Naive B cell (primary cell): ENCODE measurements around the gene ANXA6. TPM values are rescaled to one million over a fixed set of nuclear protein-coding genes. Genes with fewer than 3 reads are reported as not detected.

Experiments
- ATAC-seq, 2 donors: fragments of 150-1000 bp; cut with Tn5 transposase; 2 replicates each; pipeline ENCODE4 v1.10.0; 2021; ENCODE audit warnings: low read depth in 2 of 2, mild to moderate bottlenecking in 2 of 2, moderate library complexity in 2 of 2
- DNase-seq: peaks from one replicate; pipeline ENCODE4 v3.0.0; 2022
- H3K27ac Mint-ChIP-seq, 6 donors: one replicate each; pipeline ENCODE4 v1.8.0; 2020 to 2022; ENCODE audit warnings: mild to moderate bottlenecking in 6 of 6, mixed read lengths in 6 of 6, moderate library complexity in 5 of 6, inconsistent platforms in 2 of 6
- H3K27me3 Mint-ChIP-seq, 3 donors: one replicate each; pipeline ENCODE4 v1.8.0; 2021 to 2022; ENCODE audit warnings: mixed read lengths in 3 of 3, mild to moderate bottlenecking in 1 of 3
- H3K36me3 Mint-ChIP-seq, 2 donors: one replicate each; pipeline ENCODE4 v1.8.0; 2020 to 2022; ENCODE audit warnings: mixed read lengths in 2 of 2, inconsistent platforms in 1 of 2, mild to moderate bottlenecking in 1 of 2
- H3K4me1 Mint-ChIP-seq, 3 donors: one replicate each; pipeline ENCODE4 v1.8.0; 2020 to 2022; ENCODE audit warnings: mixed read lengths in 3 of 3, inconsistent platforms in 1 of 3, mild to moderate bottlenecking in 1 of 3, moderate library complexity in 1 of 3
- H3K4me3 Mint-ChIP-seq, 8 donors: one replicate each; pipeline ENCODE4 v1.8.0; 2020 to 2022; ENCODE audit warnings: mild to moderate bottlenecking in 8 of 8, mixed read lengths in 8 of 8, moderate library complexity in 8 of 8, inconsistent platforms in 2 of 8
- H3K9me3 Mint-ChIP-seq, 7 donors: one replicate each; pipeline ENCODE4 v1.8.0; 2020 to 2022; ENCODE audit warnings: mixed read lengths in 7 of 7, mild to moderate bottlenecking in 5 of 7, inconsistent platforms in 2 of 7, moderate library complexity in 1 of 7
- polyA plus RNA-seq, 6 donors: library from polyadenylated mRNA; unstranded; fragments of 300-500 nt; fragmentation: Illumina TruSeq; gene quantifications; one replicate each; pipeline ENCODE4 v1.2.3, GENCODE V29; 2021; ENCODE audit warnings: low read depth in 6 of 6

Gene ANXA6
- polyA plus RNA-seq, 6 donors from 2014 or later, result 183 to 442 (median 326) TPM

DNA sequence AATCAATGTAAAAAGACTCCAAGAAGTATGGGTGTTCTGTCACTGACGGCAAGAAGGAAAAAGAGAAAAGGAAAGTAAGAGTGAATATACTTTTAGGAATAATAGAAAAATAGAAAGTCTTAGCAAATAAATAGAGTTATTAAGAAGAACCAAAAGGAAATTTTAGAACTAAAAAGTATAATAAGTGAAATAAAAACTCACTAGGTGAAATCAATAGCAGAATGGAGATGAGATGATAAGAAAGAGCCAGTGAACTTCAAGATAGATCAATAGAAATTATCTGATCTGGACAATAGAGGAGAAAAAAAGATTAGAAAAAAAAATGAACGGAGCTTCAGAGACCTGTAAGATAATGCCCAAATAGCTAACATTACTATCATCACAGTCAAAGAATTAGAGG, 31.6 kb upstream of the ANXA6 start:
- DNase-seq (no peak), ATAC-seq (no peak)
- peaks cover 62 to 79% (median 73%) of the 10 kb centered on the region in 3 donors for H3K4me1 Mint-ChIP-seq
- no peaks in the 10 kb centered on the region for H3K27me3 Mint-ChIP-seq
- peaks cover 4 to 27% (median 12%) of the 10 kb centered on the region in 7 donors for H3K9me3 Mint-ChIP-seq
- peaks cover 51 to 63% of the 10 kb centered on the region in 2 donors for H3K36me3 Mint-ChIP-seq
- peak overlapping the region; percentile 84 to 95 (median 89) for H3K27ac Mint-ChIP-seq
- H3K4me3 Mint-ChIP-seq, result peak overlapping the region in 3 of 8 donors; percentile 28 to 74 (median 62)

DNA sequence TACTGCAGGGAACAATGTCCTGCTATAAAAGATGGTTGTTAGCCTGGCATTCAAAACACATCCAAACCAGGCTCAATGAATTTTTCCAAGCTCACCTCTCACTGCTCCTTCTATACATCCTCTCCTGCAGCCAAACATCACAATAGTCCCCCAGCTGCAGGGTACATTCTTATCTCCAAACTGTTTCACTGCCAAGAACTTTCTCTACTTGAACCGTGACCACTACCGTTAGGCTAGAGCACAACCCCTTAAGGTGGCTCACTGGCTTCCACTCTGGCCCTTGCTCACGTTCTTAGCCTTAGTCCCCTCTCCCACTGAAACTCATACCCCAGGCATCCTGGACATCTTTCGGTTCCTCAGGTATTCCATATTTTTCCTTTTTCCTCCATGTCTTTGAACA, 29.0 kb upstream of the ANXA6 start:
- ATAC-seq (no peak), DNase-seq (no peak)
- peaks cover 47 to 65% (median 59%) of the 10 kb centered on the region in 3 donors for H3K4me1 Mint-ChIP-seq
- H3K4me3 Mint-ChIP-seq, result peak overlapping the region in 1 of 8 donors; percentile 56
- peaks cover 4 to 19% (median 10%) of the 10 kb centered on the region in 7 donors for H3K9me3 Mint-ChIP-seq
- peaks cover 42 to 64% of the 10 kb centered on the region in 2 donors for H3K36me3 Mint-ChIP-seq
- no peaks in the 10 kb centered on the region for H3K27me3 Mint-ChIP-seq
- peak overlapping the region in 5 of 6 donors; percentile 35 to 94 (median 66) for H3K27ac Mint-ChIP-seq

DNA sequence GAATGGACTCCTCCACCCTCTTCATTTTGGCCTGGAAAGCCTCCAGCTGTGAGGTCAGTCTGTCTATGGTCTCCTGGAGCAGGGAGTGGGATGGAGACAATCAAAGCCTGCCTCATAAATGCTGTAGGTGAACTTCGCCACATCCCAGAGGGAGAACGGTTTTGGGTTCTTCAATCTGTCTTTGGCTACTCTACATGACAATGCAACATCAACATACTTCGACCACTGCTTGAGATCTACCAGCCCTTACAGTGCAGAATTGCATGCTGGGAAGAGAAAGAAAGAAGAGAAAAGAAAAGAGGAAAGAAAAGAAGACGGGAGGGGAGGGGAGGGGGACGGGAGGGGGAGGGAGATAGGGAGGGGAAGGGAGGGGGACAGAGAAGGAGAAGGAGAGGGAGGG, 28.5 kb upstream of the ANXA6 start:
- ATAC-seq, result no peak
- H3K36me3 Mint-ChIP-seq, result peaks cover 37 to 59% of the 10 kb centered on the region in 2 donors
- DNase-seq, result no peak
- no peak overlapping the region for H3K4me3 Mint-ChIP-seq
- peaks cover 42 to 62% (median 55%) of the 10 kb centered on the region in 3 donors for H3K4me1 Mint-ChIP-seq
- peaks cover 4 to 19% (median 10%) of the 10 kb centered on the region in 7 donors for H3K9me3 Mint-ChIP-seq
- no peaks in the 10 kb centered on the region for H3K27me3 Mint-ChIP-seq
- H3K27ac Mint-ChIP-seq, result peak overlapping the region in 3 of 6 donors; percentile 19 to 81 (median 48)

DNA sequence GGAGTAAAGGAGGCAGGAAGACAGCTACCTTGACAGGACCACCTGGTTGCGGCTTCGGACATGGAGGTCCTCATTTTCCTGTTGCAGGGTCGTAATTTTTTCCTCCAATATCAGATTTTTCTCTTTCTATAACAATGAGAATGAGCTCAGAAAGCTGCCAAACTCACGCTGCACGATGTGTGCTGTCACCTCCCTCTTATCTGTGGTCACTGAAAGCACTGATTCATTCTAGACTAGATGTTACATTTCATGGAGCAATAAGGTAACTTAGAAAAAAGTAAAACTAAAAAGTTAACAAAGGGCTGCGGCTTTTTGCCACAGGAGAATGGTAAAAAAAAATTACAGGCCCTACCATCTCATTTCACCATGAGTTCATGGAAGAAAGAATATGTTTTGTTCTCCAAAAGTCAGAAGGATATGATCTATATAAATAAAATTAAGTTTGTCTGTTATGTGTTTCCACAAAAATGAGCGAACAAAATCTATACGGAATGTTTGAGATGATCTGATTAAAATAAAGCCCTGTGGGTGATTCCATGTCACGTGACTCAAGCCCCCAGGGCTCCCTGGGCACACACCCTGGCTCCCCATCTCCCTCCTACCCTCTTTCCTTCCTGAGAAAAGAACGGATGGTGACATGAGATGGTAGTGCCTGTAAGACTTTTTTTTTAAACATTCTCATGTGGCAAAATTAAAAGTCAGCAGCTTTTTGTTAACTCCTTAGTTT, 26.9 kb upstream of the ANXA6 start:
- peaks cover 29 to 44% of the 10 kb centered on the region in 2 donors for H3K36me3 Mint-ChIP-seq
- H3K4me3 Mint-ChIP-seq, result no peak overlapping the region
- DNase-seq (no peak), ATAC-seq (no peak)
- peaks cover 32 to 59% (median 53%) of the 10 kb centered on the region in 3 donors for H3K4me1 Mint-ChIP-seq
- H3K27me3 Mint-ChIP-seq, result no peaks in the 10 kb centered on the region
- peak overlapping the region in 2 of 6 donors; percentile 52 to 54 for H3K27ac Mint-ChIP-seq
- peaks cover 2 to 11% (median 5%) of the 10 kb centered on the region in 7 donors for H3K9me3 Mint-ChIP-seq

DNA sequence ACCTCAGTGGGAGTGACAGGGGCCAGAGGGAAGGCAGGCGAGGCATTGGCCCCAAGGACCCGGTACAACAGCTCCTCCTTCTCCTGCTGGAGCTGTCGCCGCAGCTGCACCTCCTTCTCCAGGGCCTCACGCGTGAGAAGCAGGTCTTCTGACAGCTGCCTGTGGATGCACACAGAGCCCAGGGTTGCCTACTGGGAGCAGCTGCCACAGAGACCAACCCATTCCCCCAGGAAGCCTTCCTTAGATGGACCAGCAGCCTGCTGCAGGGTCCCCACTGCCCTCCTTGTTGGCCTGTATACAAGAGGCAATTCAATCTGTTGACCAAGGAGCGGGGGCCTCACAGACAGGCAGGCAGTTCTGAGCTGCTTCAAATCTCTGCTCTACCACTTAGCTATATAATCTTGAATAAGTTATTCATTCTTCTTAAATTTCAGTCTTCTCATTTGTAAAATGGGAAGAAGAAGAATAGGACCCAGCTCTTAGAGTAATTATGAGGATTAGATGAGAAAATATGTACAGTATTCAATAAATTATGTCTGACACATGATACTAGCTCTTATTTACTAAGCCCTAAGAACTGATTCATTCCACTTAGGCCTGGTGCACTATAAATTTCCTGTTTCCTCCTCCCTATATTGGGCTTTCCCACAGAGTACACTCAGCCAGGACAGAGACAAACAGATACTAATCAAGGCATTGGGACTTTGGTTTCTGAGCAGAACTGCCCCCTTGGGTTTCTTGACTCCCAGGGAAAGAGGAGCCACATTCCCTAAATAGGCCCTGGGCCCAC, 26.1 kb upstream of the ANXA6 start:
- DNase-seq (no peak), ATAC-seq (no peak)
- Mint-ChIP-seq H3K27ac (peak overlapping the region in 2 of 6 donors; percentile 52 to 79), H3K4me1 (peaks cover 33 to 59% (median 53%) of the 10 kb centered on the region in 3 donors), H3K36me3 (peaks cover 22 to 40% of the 10 kb centered on the region in 2 donors), H3K27me3 (no peaks in the 10 kb centered on the region), H3K4me3 (no peak overlapping the region), H3K9me3 (peaks cover 0 to 2% (median 0%) of the 10 kb centered on the region in 7 donors)

DNA sequence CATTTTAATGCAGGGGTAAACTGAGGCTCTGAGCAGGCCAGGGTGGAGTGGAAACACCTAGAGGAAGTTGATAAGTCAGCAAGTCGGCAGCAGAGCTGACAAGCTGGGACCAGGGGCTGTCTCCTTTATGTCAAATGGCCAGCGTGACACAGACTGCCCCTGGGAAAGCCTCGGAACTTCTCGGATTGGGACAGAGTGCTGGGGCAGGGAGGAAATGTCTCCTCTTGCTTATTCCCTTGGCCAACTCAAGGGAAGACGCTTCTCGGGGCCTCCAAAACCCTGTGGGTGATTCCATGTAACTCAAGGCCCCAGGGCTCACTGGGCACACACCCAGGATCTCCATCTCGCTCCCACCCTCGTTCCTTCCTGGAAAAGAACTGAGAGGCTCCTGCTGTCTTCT, 25.4 kb upstream of the ANXA6 start:
- Mint-ChIP-seq H3K36me3 (peaks cover 23 to 45% of the 10 kb centered on the region in 2 donors), H3K4me1 (peaks cover 40 to 64% (median 60%) of the 10 kb centered on the region in 3 donors), H3K9me3 (peaks cover 0 to 2% (median 0%) of the 10 kb centered on the region in 7 donors), H3K27ac (peak overlapping the region in 2 of 6 donors; percentile 11 to 34), H3K4me3 (no peak overlapping the region), H3K27me3 (no peaks in the 10 kb centered on the region)
- DNase-seq (no peak), ATAC-seq (no peak)

DNA sequence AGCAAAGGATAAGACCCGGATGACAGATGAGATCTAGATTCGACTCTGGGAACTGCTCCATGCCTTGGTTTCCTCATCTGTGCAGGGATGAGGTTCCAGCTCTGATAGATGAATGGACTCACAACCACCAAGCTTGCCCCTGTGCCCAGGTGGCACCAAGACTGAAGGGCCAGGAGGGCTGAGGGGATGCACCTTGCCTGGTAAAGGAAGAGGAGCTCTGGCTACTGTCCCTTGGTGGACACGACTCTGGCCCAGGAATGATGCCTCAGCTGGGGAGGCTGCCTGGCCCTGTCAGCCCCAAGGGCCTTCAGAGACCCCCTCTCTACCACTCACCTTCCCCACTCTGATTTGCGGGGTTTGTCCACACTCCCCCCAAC, 24.9 kb upstream of the ANXA6 start:
- Mint-ChIP-seq H3K27me3 (no peaks in the 10 kb centered on the region), H3K36me3 (peaks cover 19 to 49% of the 10 kb centered on the region in 2 donors), H3K4me3 (no peak overlapping the region), H3K9me3 (peaks cover 0 to 5% (median 0%) of the 10 kb centered on the region in 7 donors), H3K4me1 (peaks cover 44 to 64% (median 64%) of the 10 kb centered on the region in 3 donors), H3K27ac (peak overlapping the region in 4 of 6 donors; percentile 40 to 97 (median 80))
- no peak for ATAC-seq
- no peak for DNase-seq

DNA sequence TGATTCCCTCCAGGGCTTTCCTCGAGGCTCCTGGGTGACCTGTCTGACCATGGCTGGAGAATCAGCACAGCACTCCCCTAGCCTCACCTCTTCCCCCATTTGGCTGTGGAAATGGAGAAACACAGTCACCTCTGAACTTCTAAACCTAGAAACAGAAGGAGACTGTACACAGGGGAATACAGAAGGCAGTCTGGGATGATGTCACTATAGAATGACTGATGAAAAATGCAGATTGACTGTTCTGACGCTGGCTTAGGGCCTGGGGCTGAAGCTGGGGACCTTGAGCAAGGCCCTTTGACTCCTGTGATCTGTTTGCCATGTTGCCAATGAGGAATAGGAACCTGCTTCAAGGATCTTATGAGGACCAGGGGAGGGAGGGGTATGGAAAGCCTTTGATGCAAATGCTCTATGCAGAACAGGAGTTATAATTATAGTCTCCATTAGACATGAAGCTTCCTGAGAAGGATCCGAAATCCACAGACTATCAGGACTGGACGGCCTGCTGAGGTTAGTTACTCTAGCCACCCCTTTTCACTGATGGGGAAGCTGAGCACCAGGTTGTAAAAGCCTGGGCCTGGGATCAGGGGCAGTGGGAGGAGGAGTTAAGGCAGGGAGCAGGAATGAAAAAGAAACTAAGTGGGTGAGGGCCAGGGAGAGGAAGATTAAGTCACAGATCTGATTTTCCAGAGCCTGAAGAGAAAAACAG, 24.4 kb upstream of the ANXA6 start:
- Mint-ChIP-seq H3K4me1 (peaks cover 43 to 66% (median 64%) of the 10 kb centered on the region in 3 donors), H3K4me3 (no peak overlapping the region), H3K9me3 (peaks cover 0 to 5% (median 0%) of the 10 kb centered on the region in 7 donors), H3K27me3 (no peaks in the 10 kb centered on the region), H3K36me3 (peaks cover 16 to 45% of the 10 kb centered on the region in 2 donors), H3K27ac (peak overlapping the region in 5 of 6 donors; percentile 40 to 97 (median 75))
- DNase-seq, result no peak
- no peak for ATAC-seq

DNA sequence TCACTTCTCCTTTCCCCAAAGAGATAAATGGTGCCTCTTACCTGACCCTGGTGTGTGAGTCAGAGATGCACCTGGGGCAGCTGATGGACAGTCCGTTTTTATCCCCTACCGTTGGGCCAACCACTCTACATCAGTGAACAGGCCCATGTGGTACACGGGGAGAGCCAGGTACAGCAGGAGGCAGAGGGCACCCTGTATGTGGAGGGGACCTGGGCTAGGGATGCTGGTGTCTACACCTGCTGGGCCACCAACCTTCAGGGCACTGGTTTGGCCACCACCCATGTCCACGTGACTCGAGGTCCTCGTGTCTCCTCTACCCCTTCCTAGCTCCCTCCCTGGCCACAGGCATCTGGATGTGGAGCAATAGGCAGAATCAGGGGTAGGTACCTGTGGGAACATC, 22.7 kb upstream of the ANXA6 start:
- no peak for ATAC-seq
- no peaks in the 10 kb centered on the region for H3K27me3 Mint-ChIP-seq
- peaks cover 4 to 28% of the 10 kb centered on the region in 2 donors for H3K36me3 Mint-ChIP-seq
- peak overlapping the region in 1 of 8 donors; percentile 30 for H3K4me3 Mint-ChIP-seq
- peaks cover 31 to 56% (median 52%) of the 10 kb centered on the region in 3 donors for H3K4me1 Mint-ChIP-seq
- DNase-seq, result no peak
- H3K27ac Mint-ChIP-seq, result peak overlapping the region in 3 of 6 donors; percentile 7 to 91 (median 62)
- H3K9me3 Mint-ChIP-seq, result peaks cover 0 to 5% (median 0%) of the 10 kb centered on the region in 7 donors

DNA sequence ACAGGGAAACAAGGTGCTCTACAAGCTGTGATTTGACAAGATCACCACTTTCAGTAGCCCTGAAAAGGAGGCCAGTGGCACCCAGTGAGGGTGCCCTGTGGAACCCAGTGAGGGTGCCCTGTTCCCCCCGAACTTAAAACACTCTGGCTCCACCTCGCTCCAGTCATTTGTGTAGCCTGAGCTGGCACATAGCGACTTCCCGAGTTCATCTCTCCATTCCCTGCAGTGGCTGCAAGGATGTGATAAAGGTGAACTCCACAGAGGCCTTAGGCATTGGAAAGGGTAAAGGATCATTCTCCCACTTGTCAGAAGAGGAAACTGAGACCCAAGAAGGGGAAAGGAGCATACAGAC, 21.9 kb upstream of the ANXA6 start:
- DNase-seq, result no peak
- peaks cover 32 to 58% (median 51%) of the 10 kb centered on the region in 3 donors for H3K4me1 Mint-ChIP-seq
- no peak for ATAC-seq
- H3K9me3 Mint-ChIP-seq, result peaks cover 0 to 5% (median 0%) of the 10 kb centered on the region in 7 donors
- peaks cover 4 to 25% of the 10 kb centered on the region in 2 donors for H3K36me3 Mint-ChIP-seq
- peak overlapping the region in 5 of 6 donors; percentile 14 to 91 (median 48) for H3K27ac Mint-ChIP-seq
- H3K27me3 Mint-ChIP-seq, result no peaks in the 10 kb centered on the region
- peak overlapping the region in 1 of 8 donors; percentile 68 for H3K4me3 Mint-ChIP-seq

DNA sequence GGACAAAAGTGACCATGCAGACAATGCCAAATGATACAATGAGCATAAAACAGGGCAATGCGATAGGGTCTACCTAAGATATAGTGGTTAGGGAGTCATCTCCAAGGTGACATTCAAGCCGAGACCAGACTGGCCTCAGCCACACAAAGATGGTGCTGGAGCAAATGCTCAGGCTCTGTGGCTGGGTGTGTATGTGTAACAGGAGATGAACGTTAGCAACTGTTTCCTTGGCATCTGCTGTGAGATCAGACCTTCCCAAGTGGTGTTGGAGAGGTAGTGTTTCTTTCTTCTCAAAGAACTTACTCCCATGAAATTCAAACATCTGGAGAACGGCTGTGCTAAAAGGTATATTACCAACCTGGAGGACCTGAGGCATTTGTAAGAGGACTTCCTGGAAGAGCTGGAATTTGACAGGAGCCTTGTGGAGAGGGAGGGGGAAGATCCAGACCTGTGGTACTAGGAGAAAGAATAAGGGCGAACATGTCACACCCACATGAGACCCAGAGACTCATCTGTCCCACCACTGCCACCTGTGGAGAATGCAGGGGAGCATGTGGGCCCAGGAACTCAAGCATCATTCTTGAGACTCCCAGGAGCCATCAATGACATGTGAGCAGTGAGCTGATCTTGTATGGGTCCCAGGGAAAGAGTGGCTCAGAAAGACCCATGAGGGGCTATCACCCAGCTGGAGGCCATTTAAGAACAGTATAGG, 21.4 kb upstream of the ANXA6 start:
- DNase-seq, result no peak
- peak in 1 of 2 donors; percentile 23 for ATAC-seq
- H3K4me1 Mint-ChIP-seq, result peaks cover 36 to 62% (median 51%) of the 10 kb centered on the region in 3 donors
- peaks cover 4 to 25% of the 10 kb centered on the region in 2 donors for H3K36me3 Mint-ChIP-seq
- peaks cover 0 to 5% (median 0%) of the 10 kb centered on the region in 7 donors for H3K9me3 Mint-ChIP-seq
- H3K27me3 Mint-ChIP-seq, result no peaks in the 10 kb centered on the region
- H3K27ac Mint-ChIP-seq, result peak overlapping the region in 5 of 6 donors; percentile 14 to 92 (median 69)
- peak overlapping the region in 4 of 8 donors; percentile 17 to 69 (median 39) for H3K4me3 Mint-ChIP-seq

DNA sequence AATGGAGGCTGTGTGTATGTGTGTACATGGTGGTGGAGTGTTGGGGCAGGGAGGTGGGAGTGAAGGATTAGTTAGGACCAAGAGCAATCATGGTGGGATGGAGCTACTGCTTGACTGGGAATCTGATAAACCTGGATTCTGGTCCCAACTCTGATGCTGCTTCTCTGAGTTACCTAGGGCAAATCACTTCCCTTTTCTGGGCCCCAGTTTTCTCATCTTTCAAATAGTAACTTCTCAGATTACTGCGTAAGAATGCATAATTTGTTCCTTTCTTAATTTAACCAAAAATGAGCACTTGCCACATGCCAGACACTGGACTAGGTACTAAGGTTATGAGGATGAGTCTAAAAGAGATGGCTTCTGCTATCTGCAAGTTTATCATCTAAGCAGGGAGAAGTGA, 20.8 kb upstream of the ANXA6 start:
- Mint-ChIP-seq H3K4me1 (peaks cover 38 to 58% (median 51%) of the 10 kb centered on the region in 3 donors), H3K9me3 (peaks cover 0 to 5% (median 0%) of the 10 kb centered on the region in 7 donors), H3K36me3 (peaks cover 4 to 25% of the 10 kb centered on the region in 2 donors), H3K4me3 (peak overlapping the region in 3 of 8 donors; percentile 42 to 63 (median 50)), H3K27me3 (no peaks in the 10 kb centered on the region), H3K27ac (peak overlapping the region; percentile 12 to 92 (median 72))
- DNase-seq, result no peak
- peak in 1 of 2 donors; percentile 37 for ATAC-seq
